ENCODE measurements around the gene NOXO1.
A peak's percentile ranks its signal among the peaks of the same experiment; 100 is the strongest.
"Not testable (repeated sequence)": the region's sequence is repeated elsewhere in the genome, so short reads cannot be mapped to it uniquely, and the experiment has no call there.

NOXO1 gene

DNA sequence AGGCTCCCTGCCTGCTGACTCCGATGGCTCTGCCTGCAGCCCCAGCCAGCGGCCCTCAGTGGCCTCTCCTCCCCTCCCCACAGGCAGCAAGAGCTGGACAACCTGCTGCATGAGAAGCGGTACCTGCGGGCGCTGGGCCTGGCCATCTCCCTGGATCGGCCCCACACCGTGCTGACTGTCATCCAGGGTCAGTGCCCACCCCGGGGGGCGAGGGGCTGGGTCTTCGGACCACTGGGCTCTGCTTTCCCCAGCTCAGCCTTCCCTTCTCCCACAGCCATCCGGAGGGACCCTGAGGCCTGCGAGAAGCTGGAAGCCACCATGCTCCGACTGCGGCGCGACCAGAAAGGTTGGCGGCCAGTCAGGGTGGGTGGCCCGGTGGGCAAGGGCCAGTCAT is 3.4 kb downstream of the NOXO1 start:
- no peak for DNase-seq

DNA sequence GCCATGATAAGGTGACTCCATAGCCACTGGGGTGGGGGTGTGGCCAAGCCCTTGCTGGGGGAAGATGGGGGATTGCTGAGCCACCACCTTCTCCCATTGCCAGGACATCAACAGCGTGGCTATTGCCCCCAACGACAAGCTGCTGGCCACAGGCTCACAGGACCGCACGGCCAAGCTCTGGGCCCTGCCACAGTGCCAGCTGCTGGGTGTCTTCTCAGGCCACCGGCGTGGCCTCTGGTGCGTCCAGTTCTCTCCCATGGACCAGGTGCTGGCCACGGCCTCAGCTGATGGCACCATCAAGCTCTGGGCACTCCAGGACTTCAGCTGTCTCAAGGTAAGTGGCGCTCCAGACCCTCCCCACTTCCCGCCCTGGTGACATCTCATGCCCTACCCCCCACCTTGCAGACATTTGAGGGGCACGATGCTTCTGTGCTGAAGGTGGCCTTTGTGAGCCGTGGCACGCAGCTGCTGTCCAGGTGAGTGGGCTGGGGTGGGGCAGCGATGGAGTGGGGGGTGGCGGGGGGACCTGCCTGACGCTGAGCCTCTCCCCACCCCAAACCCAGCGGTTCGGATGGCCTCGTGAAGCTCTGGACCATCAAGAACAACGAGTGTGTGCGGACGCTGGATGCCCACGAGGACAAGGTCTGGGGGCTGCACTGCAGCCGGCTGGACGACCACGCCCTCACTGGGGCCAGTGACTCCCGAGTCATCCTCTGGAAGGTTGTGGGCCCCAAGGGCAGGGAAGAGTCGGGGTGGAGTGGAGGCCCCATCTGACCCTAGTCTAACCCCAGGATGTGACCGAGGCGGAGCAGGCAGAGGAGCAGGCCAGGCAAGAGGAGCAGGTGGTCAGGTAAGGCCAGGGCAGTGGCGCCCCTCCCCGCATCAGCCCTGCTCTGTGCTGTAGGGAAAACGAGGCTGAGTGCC is 4.1 kb downstream of the NOXO1 start:
- no peak for DNase-seq

DNA sequence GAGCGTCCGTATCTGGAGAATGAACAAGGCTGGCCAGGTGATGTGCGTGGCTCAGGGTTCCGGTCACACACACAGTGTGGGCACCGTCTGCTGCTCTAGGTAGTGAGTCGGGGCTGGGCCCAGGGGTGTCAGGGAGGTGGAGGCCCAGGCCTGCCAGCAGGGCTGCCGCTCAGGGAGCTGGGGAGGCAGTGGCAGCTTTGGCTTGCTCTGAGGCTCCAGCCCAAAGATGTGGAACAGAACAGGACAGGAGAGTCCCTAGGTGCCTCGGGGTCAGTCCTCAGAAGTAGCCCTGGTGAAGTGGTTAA is 5.1 kb downstream of the NOXO1 start:
- no peak for DNase-seq

DNA sequence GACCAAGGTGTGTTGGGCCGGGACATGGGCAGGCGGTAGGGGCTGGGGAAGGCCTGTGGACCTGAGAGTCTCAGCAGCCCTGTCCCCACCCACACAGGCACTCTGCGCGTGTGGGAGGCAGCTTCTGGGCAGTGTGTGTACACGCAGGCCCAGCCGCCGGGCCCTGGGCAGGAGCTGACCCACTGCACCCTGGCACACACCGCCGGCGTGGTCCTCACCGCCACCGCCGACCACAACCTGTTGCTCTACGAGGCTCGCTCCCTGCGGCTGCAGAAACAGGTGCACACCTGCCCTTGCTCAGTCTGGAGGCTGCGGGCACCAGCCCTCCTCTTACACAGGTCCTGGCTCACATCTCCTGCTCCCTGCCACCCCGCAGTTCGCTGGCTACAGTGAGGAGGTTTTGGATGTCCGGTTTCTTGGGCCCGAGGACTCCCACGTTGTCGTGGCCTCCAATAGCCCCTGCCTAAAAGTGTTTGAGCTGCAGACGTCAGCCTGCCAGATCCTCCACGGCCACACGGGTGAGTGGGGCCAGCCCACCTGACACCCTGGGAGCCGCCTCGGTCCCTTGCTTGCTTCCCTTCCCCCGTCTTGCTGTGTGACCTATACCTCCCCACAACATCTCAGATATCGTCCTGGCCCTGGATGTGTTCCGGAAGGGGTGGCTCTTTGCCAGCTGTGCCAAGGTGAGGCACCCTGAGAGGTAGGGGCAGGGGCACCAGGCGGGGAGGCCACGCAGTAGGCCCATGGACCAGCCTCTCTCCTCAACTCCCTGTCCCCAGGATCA is 5.6 kb downstream of the NOXO1 start:
- no peak for DNase-seq

DNA sequence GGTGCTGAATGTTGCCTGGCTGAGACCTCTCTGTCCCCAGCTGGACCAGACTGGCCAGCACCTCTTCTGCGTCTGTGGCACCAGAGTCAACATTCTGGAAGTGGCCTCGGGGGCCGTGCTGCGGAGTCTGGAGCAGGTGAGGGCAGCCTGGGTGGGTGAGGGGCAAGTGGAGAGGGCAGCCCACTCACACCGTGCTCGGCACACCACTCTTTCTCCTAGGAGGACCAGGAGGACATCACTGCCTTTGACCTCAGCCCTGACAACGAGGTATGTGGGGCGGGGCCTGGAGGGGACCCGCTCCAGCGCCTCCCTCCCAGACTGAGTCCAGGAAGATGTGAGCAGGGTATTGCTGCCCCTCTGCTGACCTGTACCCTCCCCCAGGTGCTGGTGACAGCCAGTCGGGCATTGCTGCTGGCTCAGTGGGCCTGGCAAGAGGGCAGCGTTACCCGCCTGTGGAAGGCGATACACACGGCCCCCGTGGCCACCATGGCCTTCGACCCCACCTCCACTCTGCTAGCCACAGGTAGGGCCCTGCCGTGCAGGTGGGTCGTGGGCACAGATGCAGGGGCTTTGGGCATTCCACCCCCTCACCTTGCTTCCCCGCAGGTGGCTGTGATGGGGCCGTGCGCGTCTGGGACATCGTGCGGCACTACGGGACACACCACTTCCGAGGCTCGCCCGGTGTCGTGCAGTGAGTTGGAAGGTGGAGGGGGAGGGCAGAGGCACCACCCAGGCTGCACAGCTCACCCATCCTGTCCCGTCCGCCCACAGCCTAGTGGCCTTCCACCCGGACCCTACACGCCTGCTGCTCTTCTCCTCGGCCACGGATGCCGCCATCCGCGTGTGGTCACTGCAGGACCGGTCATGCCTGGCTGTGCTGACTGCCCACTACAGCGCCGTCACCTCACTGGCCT is 6.9 kb downstream of the NOXO1 start:
- no peak for DNase-seq

DNA sequence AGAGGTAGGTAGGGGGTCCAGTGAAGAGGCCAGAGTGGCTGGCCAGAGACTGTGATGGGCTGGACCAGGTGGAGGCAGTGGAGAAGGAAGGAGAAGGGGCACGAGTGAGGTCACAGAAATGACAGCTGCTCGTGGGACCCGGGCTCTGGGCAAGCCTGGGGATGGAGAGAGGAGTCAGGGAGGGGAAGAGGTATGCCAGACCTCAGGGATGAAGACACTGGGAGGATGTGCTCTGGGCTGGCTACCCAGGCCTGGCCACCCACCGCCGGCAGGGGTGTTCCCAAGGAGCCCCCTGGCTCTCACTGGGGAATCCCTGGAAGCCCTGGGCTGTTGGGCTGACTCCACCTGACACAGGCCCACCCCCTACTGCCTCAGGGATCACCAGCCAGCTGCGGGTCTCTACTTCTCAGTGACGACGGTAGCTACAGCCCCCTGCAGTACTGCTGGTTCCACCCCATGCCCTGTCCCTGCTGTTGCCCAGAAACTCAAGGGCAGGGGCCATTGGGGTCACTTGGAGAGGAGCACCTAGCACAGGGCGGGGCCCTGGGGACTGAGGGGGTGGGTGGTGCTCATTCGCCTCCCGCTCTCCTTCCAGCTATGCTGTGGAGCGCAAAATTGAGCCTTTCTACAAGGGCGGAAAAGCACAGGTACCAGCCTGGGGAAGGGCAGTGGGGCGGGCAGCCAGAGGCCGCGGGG is 7.7 kb downstream of the NOXO1 start:
- DNase-seq = no peak

DNA sequence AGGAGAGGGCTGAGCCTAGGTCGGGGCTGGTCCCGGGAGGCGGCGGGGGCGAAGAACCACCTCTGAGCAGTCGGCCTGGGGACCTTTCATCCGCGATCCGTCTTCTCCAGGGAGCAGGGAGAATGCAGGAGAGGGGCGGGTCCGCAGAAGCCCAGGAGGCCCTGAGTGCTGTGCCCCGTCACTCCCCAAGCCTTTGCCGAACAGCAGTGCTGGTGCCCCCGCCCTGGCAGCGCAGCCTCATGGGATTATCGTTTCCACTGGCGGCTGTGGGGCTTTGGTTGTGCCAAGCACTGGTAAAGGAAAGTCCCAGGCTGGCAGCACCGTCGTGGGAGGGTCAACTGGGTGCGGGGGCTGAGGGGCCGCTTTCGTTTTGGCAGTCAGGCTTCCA is 8.8 kb downstream of the NOXO1 start:
- no peak for DNase-seq

DNA sequence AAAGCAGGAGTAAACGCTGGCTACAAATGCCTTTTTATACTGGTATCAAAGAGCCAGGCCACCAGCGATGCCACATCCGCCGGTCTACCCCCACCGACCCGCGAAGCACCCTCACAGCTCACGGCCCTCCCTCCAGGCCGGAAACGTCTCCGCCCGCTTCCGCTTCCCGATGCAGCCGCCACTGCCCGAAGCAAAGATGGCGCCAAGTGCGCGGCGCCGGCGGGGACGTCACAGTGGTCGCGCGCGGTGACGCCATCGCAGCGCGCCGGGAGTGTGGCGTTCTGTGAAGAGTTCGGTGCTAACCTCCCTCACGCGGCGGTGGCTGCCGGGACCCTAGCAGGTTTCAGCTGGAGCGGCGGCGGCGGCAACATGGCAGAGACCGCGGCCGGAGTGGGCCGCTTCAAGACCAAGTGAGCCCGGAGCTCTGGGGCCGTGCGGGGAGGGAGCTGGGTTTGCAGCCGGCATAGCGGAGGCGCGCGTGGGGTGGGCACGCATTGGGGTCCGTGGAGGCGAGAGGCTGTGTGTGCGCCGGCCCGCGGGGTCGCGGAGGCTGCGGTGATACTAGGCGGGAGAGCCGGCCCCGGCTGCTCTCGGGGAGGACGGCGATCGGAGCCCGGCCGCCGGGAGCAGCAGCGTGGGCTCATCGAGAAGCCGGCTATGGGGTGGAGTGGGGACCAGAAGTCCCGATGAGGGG is 9.3 kb downstream of the NOXO1 start, which contains the start of gene TBL3:
TSS of gene TBL3 (plus strand) at position 258 of the 694 bp plus-strand sequence. CDS start at position 370, 112 bp downstream.
- DNase-seq = no peak

DNA sequence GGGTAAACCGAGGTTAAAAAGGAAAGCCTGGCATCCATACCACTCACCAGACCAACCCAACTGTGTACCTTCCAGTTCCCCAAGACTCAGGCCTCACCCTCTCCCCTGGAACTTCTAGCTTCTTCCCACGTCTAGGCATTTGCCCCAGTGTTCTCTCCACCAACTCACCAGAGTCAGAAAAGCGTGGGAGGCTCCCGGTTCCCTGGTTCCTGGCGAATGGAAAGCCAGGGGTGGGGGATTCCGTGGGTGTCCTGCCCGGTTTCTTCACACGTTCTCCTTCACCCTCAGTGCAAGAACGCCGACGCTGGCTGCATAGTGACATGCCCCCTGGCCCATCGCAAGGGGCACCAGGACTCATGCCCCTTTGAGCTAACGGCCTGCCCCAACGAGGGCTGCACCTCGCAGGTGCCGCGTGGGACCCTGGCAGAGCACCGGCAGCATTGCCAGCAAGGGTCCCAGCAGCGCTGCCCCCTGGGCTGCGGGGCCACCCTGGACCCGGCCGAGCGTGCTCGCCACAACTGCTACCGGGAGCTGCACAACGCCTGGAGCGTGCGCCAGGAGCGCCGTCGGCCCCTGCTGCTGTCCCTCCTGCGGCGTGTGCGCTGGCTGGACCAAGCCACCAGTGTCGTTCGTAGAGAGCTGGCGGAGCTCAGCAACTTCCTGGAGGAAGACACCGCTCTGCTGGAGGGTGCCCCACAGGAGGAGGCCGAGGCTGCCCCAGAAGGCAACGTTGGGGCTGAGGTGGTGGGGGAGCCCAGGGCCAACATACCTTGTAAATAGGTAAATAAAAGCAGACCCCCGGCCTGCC is 12.9 kb downstream of the NOXO1 start:
- DNase-seq = no peak

DNA sequence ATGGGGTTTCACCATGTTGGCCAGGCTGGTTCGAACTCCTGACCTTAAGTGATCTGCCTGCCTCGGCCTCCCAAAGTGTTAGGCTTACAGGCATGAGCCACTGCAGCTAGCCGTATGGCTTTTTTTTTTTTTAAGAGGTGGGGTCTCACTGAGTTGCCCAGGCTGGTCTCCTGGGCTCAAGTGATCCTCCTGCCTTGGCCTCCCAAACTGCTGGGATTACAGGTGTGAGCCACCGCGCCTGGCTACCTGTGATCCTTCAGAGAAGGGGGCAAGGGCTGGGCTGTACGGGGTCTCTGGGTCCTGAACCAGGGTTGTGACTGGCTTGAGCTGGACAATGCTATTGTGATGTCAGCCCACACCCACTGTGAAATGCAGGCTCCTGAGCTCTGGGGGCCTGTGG is 14.8 kb downstream of the NOXO1 start, which contains the start of gene RNF151:
TSS of gene RNF151 (plus strand) at position 397 of the 400 bp plus-strand sequence. CDS start 26 bp downstream, outside the sequence.
- DNase-seq = no peak

DNA sequence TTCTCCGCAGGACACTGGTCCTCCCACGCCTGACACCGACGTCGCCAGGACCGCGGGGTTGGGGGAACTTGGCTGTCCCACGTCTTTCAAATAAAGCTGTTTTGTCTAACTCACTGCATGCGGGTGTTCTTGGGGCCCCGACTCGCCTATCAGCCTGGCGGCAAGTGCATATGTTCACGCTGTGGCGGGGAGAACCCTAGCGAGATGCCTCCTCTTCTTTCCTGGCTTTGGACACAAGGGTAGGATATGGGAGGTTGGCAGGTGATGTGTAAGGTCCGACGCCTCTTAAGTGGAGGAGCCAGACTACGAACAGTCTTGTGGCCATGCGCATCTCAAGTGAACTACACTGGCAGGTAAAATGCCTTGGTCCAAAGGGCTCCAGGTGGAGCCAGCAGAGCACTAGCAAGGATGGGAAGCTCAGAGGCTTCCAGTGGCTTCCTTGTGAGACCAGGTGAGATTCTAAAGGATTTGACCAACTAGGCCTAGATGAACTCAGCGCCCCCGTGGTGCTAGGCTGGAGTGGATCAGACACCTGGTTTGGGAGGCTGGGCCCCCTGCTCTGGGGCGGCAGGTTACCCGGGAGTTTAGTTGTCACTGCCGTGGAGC is 15.8 kb downstream of the NOXO1 start:
- DNase-seq = no peak

DNA sequence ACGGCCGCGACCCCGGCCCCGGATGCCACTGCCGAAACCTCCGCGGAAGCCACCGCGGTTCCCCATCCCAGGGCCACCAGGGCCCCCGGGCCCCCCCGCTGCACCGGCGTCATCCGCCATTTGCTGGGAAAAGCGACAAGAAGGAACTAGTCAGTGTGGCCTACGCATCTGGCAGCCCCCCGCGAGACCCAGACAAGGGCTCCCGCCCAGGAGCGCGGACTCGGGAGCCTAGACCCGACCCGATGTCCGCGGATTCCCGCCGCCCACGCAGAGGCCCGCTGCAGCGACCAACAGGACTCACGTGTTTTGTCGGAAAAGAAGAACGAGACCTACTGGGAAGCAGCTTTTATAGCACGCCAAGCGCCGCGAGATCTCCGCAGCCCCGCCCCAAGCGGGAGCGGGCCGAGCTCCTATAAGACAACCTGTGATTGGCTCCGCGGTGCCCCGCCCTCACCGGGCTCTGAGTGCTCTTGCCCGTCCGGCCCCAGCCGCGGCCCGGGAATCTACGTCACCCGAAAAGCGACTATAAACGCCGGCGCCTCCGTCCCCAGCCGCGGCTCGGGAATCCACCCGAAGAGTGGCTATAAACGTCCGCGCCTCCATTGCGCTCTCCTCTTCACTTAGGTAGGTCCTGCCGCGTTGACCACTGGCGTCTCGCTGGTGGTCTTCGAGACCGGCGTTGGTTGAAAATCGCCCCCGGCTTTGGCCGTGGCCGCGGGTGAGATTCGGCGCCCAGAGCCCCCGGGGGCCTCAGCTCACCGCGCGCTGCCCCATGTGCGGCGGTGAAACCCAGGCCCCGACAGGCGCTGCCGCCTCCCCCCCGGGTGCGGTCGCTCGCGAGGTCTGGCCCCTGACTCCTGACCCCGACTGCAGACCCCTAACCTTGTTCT is 16.5 kb downstream of the NOXO1 start, which contains the start of gene RPS2:
TSS of gene RPS2 (minus strand) at position 321 of the 890 bp plus-strand sequence. CDS start at position 120, 201 bp downstream.
- peak; percentile 91 for DNase-seq

DNA sequence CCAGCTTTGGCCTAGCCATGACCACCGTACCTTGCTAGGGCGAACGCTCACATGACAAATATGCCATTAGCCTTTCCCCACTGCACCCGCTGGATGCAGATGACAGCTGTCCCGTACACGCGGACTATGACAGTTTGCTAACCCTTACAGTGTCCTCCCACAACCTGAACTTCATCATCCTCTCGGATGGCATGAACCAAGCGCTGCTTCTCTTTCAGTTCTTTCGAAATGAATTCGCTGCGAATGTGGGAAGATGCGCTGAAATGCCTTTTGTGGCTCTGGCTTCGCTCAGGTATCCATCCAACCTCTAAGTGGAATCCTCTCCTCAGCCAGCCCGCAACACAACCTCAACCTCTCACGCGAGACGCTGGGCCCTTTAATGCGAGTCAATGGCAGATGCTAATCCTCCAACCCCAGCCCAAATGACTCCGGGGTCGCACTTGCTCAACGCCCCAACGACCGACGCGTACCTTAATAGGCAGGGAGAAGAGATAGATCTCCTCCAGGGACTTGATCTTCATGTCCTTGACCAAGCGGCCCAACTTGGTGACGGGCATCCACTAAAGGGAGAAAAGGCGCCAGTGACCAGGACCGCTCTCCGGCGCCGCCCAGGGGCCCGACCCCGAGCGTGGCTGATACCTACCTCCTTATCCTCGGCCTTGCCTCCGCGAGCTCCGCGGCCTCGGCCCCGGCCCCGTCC is 17.3 kb downstream of the NOXO1 start:
- no peak for DNase-seq

DNA sequence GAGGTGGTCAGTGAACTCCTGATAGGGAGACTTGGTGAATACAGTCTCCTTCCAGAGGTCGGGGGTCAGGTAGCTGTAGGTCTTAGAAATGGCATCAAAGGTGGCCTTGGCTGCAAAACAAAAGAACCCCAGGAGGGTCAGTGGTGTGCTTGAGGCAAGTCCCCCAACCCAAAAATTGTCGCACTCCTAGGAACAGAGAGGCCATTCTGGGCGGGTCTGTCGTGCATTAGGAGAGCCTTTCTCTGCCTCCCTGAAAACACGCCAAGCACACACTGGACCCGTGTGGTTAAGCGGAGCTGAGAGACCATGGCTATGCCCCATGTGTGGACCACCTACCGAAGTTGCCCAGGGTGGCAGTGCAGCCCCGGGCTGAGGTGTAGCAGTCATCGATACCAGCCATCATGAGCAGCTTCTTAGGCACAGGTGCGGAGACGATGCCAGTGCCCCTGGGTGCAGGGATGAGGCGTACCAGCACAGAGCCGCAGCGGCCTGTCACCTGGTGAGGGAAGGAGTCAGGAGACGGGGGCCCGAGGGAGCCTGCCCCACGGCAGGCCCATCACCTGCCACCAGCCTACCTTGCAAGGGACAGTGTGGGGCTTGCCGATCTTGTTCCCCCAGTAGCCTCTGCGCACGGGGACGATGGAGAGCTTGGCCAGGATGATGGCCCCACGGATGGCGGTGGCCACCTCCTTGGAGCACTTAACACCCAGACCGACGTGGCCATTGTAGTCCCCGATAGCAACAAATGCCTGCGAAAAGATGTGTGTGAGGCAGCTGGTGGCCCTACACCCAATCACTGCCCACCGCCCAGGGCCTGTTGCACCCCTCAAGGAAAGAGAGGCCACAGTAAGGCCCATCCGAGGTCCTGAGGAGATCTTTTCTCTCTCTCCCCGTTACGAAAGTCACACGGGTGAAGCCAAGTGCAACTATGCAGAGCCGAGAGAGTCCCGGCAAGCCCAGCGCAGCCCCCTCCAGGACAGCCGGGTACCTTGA is 18.8 kb downstream of the NOXO1 start:
- not testable (repeated sequence) for DNase-seq

DNA sequence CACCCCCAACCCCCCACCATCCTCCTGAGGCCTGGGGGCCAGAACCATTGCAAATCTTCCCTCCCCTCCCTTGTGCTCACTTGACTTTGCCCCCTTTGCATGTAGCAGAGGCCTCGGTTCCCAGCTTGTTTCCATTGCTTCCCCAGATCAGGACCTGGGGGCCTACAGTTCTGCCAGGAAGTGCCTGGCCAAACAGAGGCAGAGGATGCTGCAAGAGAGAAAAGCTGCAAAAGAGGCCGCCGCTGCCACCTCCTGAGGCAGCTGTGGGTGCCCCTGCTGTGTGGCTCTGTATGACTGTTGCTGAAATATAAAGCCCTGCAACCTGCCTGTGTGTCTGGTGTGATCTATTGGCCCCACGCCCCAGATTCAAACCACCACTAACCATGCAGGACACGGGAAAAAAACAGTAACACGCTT is 19.6 kb downstream of the NOXO1 start:
- no peak for DNase-seq

DNA sequence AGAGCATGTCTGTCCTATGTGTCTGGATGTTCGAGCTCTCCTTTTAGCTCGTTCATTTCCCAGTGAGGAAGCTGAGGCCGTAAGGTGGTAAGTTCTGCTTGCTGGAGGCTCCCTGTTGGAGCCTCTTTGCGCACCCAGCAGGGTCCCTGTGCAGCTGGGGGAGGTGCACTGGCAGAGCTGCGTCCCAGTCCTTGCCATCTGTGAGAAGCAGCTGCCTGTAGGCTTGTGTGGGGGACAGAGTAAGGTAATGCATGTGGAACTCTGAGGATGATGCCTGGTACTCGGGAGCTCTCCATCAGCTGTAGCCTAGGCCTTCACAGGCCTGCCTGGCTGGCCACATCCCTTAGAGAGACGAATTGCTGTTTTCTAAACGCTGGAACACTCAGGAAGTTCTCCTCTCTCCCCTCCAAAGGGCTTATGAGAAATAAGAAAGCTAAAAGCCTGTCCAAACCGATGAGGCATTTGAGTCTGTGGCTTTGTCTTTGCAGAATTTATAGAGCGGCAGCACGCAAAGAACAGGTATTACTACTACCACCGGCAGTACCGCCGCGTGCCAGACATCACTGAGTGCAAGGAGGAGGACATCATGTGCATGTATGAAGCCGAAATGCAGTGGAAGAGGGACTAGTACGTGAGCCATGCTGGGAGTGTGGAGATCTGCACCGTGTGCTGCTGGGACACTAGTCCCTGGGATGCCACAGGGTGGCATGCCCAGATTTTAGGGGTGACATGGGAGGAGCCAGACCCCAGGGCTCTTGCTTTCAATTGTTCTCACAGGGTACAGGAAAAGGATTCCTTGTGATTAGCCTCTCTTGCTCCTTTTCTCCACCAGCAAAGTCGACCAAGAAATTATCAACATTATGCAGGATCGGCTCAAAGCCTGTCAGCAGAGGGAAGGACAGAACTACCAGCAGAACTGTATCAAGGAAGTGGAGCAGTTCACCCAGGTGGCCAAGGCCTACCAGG is 20.3 kb downstream of the NOXO1 start:
- DNase-seq = no peak
